Loucy (cell line): ENCODE results near the gene PFKFB4.
"Not testable (repeated sequence)": the region's sequence is repeated elsewhere in the genome, so short reads cannot be mapped to it uniquely, and the experiment has no call there.

Experiments
- EZH2phosphoT487 ChIP-seq: fragments of 200-600 bp; IDR thresholded peaks from 2 replicates; pipeline ENCODE4 v1.6.1; 2018; ENCODE audit warnings: antibody characterized with exemption, mild to moderate bottlenecking, moderate library complexity, borderline replicate concordance
- TF ChIP-seq, protein P1 (sequence below): fragments of 200-600 bp; sonication (generic); conservative IDR thresholded peaks from 2 replicates; pipeline ENCODE4 v1.5.1; 2014; ENCODE audit warnings: mild to moderate bottlenecking, antibody characterized with exemption, low read length

DNA sequence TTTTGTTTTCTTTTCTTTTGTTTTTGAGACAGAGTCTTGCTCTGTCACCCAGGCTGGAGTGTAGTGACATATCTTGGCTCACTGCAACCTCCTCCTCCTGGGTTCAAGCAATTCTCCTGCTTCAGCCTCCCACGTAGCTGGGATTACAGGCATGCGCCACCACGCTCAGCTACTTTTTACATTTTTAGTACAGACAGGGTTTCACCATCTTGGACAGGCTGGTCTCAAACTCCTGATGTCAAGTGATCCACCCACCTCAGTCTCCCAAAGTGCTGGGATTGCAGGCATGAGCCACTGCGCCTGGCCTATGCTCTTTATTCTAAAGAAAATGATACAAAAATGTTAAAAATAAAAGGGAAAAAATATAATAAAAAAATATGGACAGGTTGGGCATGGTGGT lies 25.9 kb downstream of the PFKFB4 start:
- TF ChIP-seq, protein P1, sequence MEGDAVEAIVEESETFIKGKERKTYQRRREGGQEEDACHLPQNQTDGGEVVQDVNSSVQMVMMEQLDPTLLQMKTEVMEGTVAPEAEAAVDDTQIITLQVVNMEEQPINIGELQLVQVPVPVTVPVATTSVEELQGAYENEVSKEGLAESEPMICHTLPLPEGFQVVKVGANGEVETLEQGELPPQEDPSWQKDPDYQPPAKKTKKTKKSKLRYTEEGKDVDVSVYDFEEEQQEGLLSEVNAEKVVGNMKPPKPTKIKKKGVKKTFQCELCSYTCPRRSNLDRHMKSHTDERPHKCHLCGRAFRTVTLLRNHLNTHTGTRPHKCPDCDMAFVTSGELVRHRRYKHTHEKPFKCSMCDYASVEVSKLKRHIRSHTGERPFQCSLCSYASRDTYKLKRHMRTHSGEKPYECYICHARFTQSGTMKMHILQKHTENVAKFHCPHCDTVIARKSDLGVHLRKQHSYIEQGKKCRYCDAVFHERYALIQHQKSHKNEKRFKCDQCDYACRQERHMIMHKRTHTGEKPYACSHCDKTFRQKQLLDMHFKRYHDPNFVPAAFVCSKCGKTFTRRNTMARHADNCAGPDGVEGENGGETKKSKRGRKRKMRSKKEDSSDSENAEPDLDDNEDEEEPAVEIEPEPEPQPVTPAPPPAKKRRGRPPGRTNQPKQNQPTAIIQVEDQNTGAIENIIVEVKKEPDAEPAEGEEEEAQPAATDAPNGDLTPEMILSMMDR: not testable (repeated sequence)
- TF ChIP-seq EZH2phosphoT487: not testable (repeated sequence)
